ENCODE measurements around the gene RERE.
"Not testable (repeated sequence)": the region's sequence is repeated elsewhere in the genome, so short reads cannot be mapped to it uniquely, and the experiment has no call there.

Gene RERE

GRCh38 chr1:8382051-8382505 lies 435.4 kb downstream of the RERE start:
- no peak for TF ChIP-seq CTCF (IDR thresholded peaks at IDR 0.05; ENCODE audit: extremely low read depth, missing control alignments)
- no peak for DNase-seq (ENCODE audit: low spot score)

- TF ChIP-seq CTCF (IDR thresholded peaks at IDR 0.05; ENCODE audit: extremely low read depth, missing control alignments): no peak
- no peak for DNase-seq (ENCODE audit: low spot score)
Measured at GRCh38 chr1:8381618-8382017, 435.8 kb downstream of the RERE start.

GRCh38 chr1:8380310-8380709 lies 437.1 kb downstream of the RERE start:
- not testable (repeated sequence) for DNase-seq (ENCODE audit: low spot score)

- no peak for DNase-seq (ENCODE audit: low spot score)
- no peak for TF ChIP-seq CTCF (IDR thresholded peaks at IDR 0.05; ENCODE audit: extremely low read depth, missing control alignments)
Measured at GRCh38 chr1:8379513-8380186, 437.8 kb downstream of the RERE start.

GRCh38 chr1:8378981-8379470 lies 438.4 kb downstream of the RERE start:
- DNase-seq (ENCODE audit: low spot score): no peak
- TF ChIP-seq CTCF (IDR thresholded peaks at IDR 0.05; ENCODE audit: extremely low read depth, missing control alignments): no peak

- no peak for TF ChIP-seq CTCF (IDR thresholded peaks at IDR 0.05; ENCODE audit: extremely low read depth, missing control alignments)
- DNase-seq (ENCODE audit: low spot score): no peak
Measured at GRCh38 chr1:8378178-8378577, 439.3 kb downstream of the RERE start.

- TF ChIP-seq CTCF (IDR thresholded peaks at IDR 0.05; ENCODE audit: extremely low read depth, missing control alignments): no peak
- no peak for DNase-seq (ENCODE audit: low spot score)
Measured at GRCh38 chr1:8377271-8377981, 440.0 kb downstream of the RERE start.
